AG04450 (cell line): ENCODE results near the gene MRPL51. TPM values are rescaled to one million over a fixed set of nuclear protein-coding genes. Genes with fewer than 3 reads are reported as not detected.
"Not testable (repeated sequence)": the region's sequence is repeated elsewhere in the genome, so short reads cannot be mapped to it uniquely, and the experiment has no call there.

Experiments
- CTCF ChIA-PET: fragments of 300-600, 350-600 bp; formaldehyde crosslinking; extraction: SDS; loops from one replicate; lab custom pipeline; 2022; ENCODE audit warnings: antibody characterized with exemption, inconsistent platforms; lab: Charles Lee
- POLR2A ChIA-PET: fragments of 350-600 bp; formaldehyde crosslinking; extraction: SDS; loops from one replicate; lab custom pipeline; 2021; ENCODE audit warnings: antibody characterized with exemption, inconsistent platforms; lab: Yijun Ruan, JAX
- DNase-seq: peaks from one replicate; pipeline ENCODE4 v3.0.0-alpha.2; 2011; ENCODE audit warnings: low read depth, low spot score
- H3K27ac ChIP-seq: one replicate; pipeline ENCODE4 v1.5.1; 2012; ENCODE audit warnings: low read depth, low read length, control low read depth
- H3K27me3 ChIP-seq: one replicate; pipeline ENCODE4 v1.6.0; 2012; ENCODE audit warnings: low read length; ENCODE audit not compliant: control insufficient read depth, insufficient read depth
- H3K4me3 ChIP-seq: 2 replicates; pipeline ENCODE4 v1.5.1; 2011; ENCODE audit warnings: mild to moderate bottlenecking, low read depth, low read length, control low read depth
- H3K9me3 ChIP-seq: 2 replicates; pipeline ENCODE4 v1.5.1; 2012; ENCODE audit warnings: low read length; ENCODE audit not compliant: control insufficient read depth, insufficient read depth
- polyA plus RNA-seq: library from polyadenylated mRNA; depleted of rRNA; stranded (reverse); fragments of >200 nt; gene quantifications from 2 replicates; pipeline ENCODE4 v1.2.3, GENCODE V29; 2011
- TF ChIP-seq, protein P1 (sequence below): IDR thresholded peaks from 2 replicates; pipeline ENCODE4 v1.5.1; 2011; ENCODE audit warnings: low read depth, low read length, control low read depth, inconsistent platforms

The MRPL51 gene
- polyA plus RNA-seq, 1 experiment: 165 TPM

DNA sequence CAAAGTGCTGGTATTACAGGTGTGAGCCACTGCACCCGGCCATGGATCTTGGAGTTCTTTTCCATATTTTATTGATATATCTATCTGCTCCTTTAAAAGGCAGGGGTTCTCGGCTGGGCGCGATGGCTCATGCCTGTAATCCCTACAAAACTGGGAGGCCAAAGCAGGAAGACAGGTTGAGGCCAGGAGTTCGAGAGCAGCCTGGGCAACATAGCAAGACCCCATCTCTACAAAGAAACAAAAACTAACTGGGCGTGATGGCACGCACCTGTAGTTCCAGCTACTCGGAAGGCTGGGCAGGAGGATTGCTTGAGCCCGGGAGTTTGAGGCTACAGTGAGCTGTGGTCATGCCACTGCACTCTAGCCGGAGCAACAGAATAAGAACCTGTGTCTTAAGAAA, 29.1 kb upstream of the MRPL51 start:
- POLR2A ChIA-PET: interaction anchor here (1.0 kb wide), 1 partner anchor 12 kb away, joined by 4 read pairs; the partner anchor contains the start of gene GAPDH
- H3K4me3 ChIP-seq: no peak overlapping the region
- no peaks in the 10 kb centered on the region for H3K9me3 ChIP-seq
- DNase-seq: no peak
- H3K27ac ChIP-seq: no peak overlapping the region
- CTCF ChIA-PET: interaction anchor here (0.8 kb wide), 1 partner anchor 14 kb away, joined by 7 read pairs; no protein-coding TSS in a partner anchor
- H3K27me3 ChIP-seq: no peaks in the 10 kb centered on the region
- TF ChIP-seq, protein P1, sequence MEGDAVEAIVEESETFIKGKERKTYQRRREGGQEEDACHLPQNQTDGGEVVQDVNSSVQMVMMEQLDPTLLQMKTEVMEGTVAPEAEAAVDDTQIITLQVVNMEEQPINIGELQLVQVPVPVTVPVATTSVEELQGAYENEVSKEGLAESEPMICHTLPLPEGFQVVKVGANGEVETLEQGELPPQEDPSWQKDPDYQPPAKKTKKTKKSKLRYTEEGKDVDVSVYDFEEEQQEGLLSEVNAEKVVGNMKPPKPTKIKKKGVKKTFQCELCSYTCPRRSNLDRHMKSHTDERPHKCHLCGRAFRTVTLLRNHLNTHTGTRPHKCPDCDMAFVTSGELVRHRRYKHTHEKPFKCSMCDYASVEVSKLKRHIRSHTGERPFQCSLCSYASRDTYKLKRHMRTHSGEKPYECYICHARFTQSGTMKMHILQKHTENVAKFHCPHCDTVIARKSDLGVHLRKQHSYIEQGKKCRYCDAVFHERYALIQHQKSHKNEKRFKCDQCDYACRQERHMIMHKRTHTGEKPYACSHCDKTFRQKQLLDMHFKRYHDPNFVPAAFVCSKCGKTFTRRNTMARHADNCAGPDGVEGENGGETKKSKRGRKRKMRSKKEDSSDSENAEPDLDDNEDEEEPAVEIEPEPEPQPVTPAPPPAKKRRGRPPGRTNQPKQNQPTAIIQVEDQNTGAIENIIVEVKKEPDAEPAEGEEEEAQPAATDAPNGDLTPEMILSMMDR: no peak

DNA sequence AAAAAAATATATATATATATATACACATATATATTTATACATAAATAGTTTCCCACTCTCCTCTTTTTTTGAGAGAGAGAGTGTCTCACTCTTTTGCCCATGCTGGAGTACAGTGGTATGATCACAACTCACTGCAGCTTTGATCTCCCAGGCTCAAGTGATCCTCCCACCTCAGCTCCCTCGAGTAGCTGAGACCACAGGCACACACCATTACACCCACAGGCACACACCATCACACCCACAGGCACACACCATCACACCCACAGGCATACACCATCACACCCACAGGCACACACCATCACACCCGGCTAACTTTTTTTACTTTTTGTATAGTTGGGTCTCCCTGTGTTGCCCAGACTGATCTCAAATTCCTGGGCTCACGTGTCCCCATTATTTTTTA, 27.1 kb upstream of the MRPL51 start:
- no peak overlapping the region for H3K27ac ChIP-seq
- H3K4me3 ChIP-seq: no peak overlapping the region
- ChIA-PET POLR2A (no interaction called here), CTCF (no interaction called here)
- H3K27me3 ChIP-seq: no peaks in the 10 kb centered on the region
- TF ChIP-seq, protein P1: no peak
- no peaks in the 10 kb centered on the region for H3K9me3 ChIP-seq
- no peak for DNase-seq

- no peaks in the 10 kb centered on the region for H3K9me3 ChIP-seq
- H3K27me3 ChIP-seq: no peaks in the 10 kb centered on the region
- TF ChIP-seq, protein P1: no peak
- ChIA-PET POLR2A (interaction anchor here (0.7 to 1.4 kb wide), 4 partner anchors 13 to 38 kb away, joined by 3 to 8 read pairs (median 4); partner anchors contain the start of genes GAPDH, MRPL51 and VAMP1), CTCF (interaction anchor here (0.6 to 1.4 kb wide), 3 partner anchors 29 to 95 kb away, joined by 3 read pairs; no protein-coding TSS in a partner anchor)
- no peak overlapping the region for H3K4me3 ChIP-seq
- DNase-seq: no peak
- H3K27ac ChIP-seq: peak overlapping the region; percentile 77
Observed at GRCh38 chr12:6508087-6508486, 15.0 kb upstream of the MRPL51 start.

- H3K27me3 ChIP-seq: no peaks in the 10 kb centered on the region
- ChIA-PET POLR2A (interaction anchor here (0.7 to 1.4 kb wide), 5 partner anchors 13 to 172 kb away, joined by 3 to 8 read pairs (median 4); partner anchors contain the start of genes GAPDH, MRPL51 and VAMP1), CTCF (interaction anchor here (0.6 to 1.4 kb wide), 3 partner anchors 30 to 95 kb away, joined by 3 read pairs; no protein-coding TSS in a partner anchor)
- no peak for DNase-seq
- TF ChIP-seq, protein P1: no peak
- H3K9me3 ChIP-seq: no peaks in the 10 kb centered on the region
- H3K4me3 ChIP-seq: no peak overlapping the region
- H3K27ac ChIP-seq: peak overlapping the region; percentile 77
Observed at GRCh38 chr12:6507102-6507998, 14.3 kb upstream of the MRPL51 start.

DNA sequence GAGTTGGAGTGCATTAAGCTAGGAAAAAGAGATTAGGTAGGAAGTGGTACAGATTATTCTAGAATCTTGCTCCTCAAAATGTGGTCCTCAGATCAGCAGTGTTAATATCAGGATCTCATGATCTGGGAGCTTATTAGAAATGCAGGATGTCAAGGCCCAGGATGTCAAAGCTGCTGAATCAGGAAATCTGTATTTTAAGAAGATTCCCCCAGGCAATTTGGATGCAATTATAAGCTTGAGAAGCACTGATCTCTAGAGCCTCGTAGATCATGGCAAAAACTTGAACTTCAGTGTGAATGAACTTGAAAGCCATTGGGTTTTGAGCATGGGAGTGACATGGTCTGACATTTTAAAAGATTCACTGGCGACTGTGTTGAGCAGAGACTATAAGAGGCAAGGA, 7.4 kb upstream of the MRPL51 start:
- POLR2A ChIA-PET: no interaction called here

GRCh38 chr12:6497291-6497690, 4.2 kb upstream of the MRPL51 start:
- DNase-seq, H3K27ac ChIP-seq, H3K27me3 ChIP-seq, CTCF ChIA-PET, H3K4me3 ChIP-seq, H3K9me3 ChIP-seq: not testable (repeated sequence)
- POLR2A ChIA-PET: interaction anchor here (1.4 kb wide), 1 partner anchor 37 kb away, joined by 6 read pairs; the partner anchor contains the start of gene GAPDH

More for the DNA sequence above, 7.4 kb upstream of the MRPL51 start:
- CTCF ChIA-PET: no interaction called here
- no peak for DNase-seq
- Histone ChIP-seq H3K4me3 (no peak overlapping the region), H3K27ac (no peak overlapping the region), H3K9me3 (no peaks in the 10 kb centered on the region), H3K27me3 (no peaks in the 10 kb centered on the region)
- TF ChIP-seq, protein P1: no peak
